HCT116 (cell line): ENCODE results near the gene MAP3K4. TPM values are rescaled to one million over a fixed set of nuclear protein-coding genes. Genes with fewer than 3 reads are reported as not detected.

Source experiments
- ATAC-seq: fragments of 200-7000 bp; cut with Tn5 transposase; 2 replicates; pipeline ENCODE4 v1.9.1; 2020; ENCODE audit warnings: mild to moderate bottlenecking, moderate library complexity
- BruUV-seq: library from RNA; stranded (reverse); fragments of 400-500 nt; replicated peaks from 2 replicates; lab custom pipeline; 2021; lab: Mats Ljungman, UMichigan
- CTCF ChIA-PET: fragments of 300-600 bp; sonication (Branson Sonifier 250); formaldehyde crosslinking; loops from one replicate; lab custom pipeline; 2021; ENCODE audit warnings: antibody characterized with exemption; lab: Charles Lee
- POLR2A ChIA-PET: fragments of 300-600, 350-600 bp; sonication (Branson Sonifier 250); formaldehyde crosslinking; loops from one replicate; lab custom pipeline; 2021; ENCODE audit warnings: antibody characterized with exemption; lab: Charles Lee
- RAD21 ChIA-PET, 2 experiments: fragments of 300-600 bp; sonication (Branson Sonifier 250); formaldehyde crosslinking; loops; one replicate each; lab custom pipeline; 2023; ENCODE audit warnings: low total read pairs in 2 of 2; ENCODE audit not compliant: uncharacterized antibody in 2 of 2, unreplicated experiment in 2 of 2, low non-redundant PET in 1 of 2; lab: Charles Lee
- DNase-seq: peaks from one replicate; pipeline ENCODE4 v3.0.0-alpha.2; 2010; ENCODE audit warnings: low read depth, low spot score
- H2AFZ ChIP-seq: fragments of 200-600 bp; shearing (Covaris generic), sonication (generic); 2 replicates; pipeline ENCODE4 v1.6.1; 2017; ENCODE audit warnings: low read depth, mixed run types, mixed read lengths, antibody characterized with exemption, low read length; ENCODE audit not compliant: poor library complexity, severe bottlenecking
- H3K27ac ChIP-seq: 2 replicates; pipeline ENCODE4 v1.5.1; 2012; ENCODE audit warnings: low read depth, low read length
- H3K27me3 ChIP-seq: fragments of 200-600 bp; sonication (generic); 2 replicates; pipeline ENCODE4 v1.6.1; 2016; ENCODE audit warnings: mixed run types, low read length, mixed read lengths; ENCODE audit not compliant: insufficient read depth
- H3K36me3 ChIP-seq, 2 experiments: fragments of 200-500 bp in 1 of 2; fragments of 200-600 bp in 1 of 2; sonication (Bioruptor generic) in 1 of 2; sonication (generic) in 1 of 2; 2 replicates each; pipeline versions ENCODE4 v1.5.1 to v1.6.1; 2014 to 2016; ENCODE audit warnings: low read length in 2 of 2, inconsistent platforms in 1 of 2, mixed read lengths in 1 of 2, mixed run types in 1 of 2; ENCODE audit not compliant: insufficient read depth in 2 of 2, control insufficient read depth in 1 of 2
- H3K4me1 ChIP-seq, 2 experiments: fragments of 200-600 bp in 1 of 2; sonication (generic) in 1 of 2; 2 replicates each; pipeline versions ENCODE4 v1.5.1 to v1.6.1; 2012 to 2017; ENCODE audit warnings: low read length in 2 of 2, inconsistent platforms in 1 of 2, mild to moderate bottlenecking in 1 of 2, mixed read lengths in 1 of 2, mixed run types in 1 of 2, moderate library complexity in 1 of 2; ENCODE audit not compliant: insufficient read depth in 2 of 2, control insufficient read depth in 1 of 2
- H3K4me2 ChIP-seq: fragments of 200-600 bp; sonication (generic); 2 replicates; pipeline ENCODE4 v1.6.1; 2017; ENCODE audit warnings: mixed run types, low read length, mixed read lengths
- H3K4me3 ChIP-seq, 2 experiments: fragments of 200-600 bp in 1 of 2; sonication (generic) in 1 of 2; replicated peaks in 1 of 2; 2 replicates each; pipeline ENCODE4 v1.5.1; 2011 to 2016; ENCODE audit warnings: low read length in 2 of 2, control low read depth in 1 of 2, low read depth in 1 of 2, mild to moderate bottlenecking in 1 of 2, mixed read lengths in 1 of 2, mixed run types in 1 of 2
- H3K79me2 ChIP-seq: fragments of 200-600 bp; sonication (generic); 2 replicates; pipeline ENCODE4 v1.6.1; 2017; ENCODE audit warnings: mild to moderate bottlenecking, mixed run types, low read length, moderate library complexity, mixed read lengths; ENCODE audit not compliant: insufficient read depth
- H3K9ac ChIP-seq: fragments of 200-600 bp; sonication (generic); 2 replicates; pipeline ENCODE4 v1.6.1; 2016; ENCODE audit warnings: low read length, mixed read lengths
- H3K9me2 ChIP-seq: fragments of 200-600 bp; sonication (generic), shearing (Covaris generic); 2 replicates; pipeline ENCODE4 v1.6.1; 2017; ENCODE audit warnings: mixed run types, mild to moderate bottlenecking, moderate library complexity; ENCODE audit not compliant: insufficient read depth
- H3K9me3 ChIP-seq, 2 experiments: fragments of 200-500 bp in 1 of 2; fragments of 200-600 bp in 1 of 2; sonication (Bioruptor generic) in 1 of 2; sonication (generic) in 1 of 2; 2 replicates each; pipeline ENCODE4 v1.6.1; 2014 to 2017; ENCODE audit warnings: low read length in 2 of 2, mixed read lengths in 2 of 2, inconsistent platforms in 1 of 2, low read depth in 1 of 2, mild to moderate bottlenecking in 1 of 2, mixed run types in 1 of 2, moderate library complexity in 1 of 2; ENCODE audit not compliant: control insufficient read depth in 1 of 2, insufficient read depth in 1 of 2
- H4K20me1 ChIP-seq: fragments of 200-600 bp; sonication (generic), shearing (Covaris generic); 2 replicates; pipeline ENCODE4 v1.6.1; 2017; ENCODE audit warnings: mixed run types, mild to moderate bottlenecking, moderate library complexity; ENCODE audit not compliant: insufficient read depth
- EGR1 ChIP-seq: IDR thresholded peaks from 2 replicates; pipeline ENCODE4 v1.6.1; 2012; ENCODE audit warnings: low read depth
- EZH2 ChIP-seq: fragments of 200-600 bp; sonication (generic); IDR thresholded peaks from 2 replicates; pipeline ENCODE4 v1.6.1; 2017; ENCODE audit warnings: antibody characterized with exemption, mixed run types
- EZH2phosphoT487 ChIP-seq: fragments of 200-600 bp; IDR thresholded peaks from 2 replicates; pipeline ENCODE4 v1.6.1; 2018; ENCODE audit warnings: antibody characterized with exemption, borderline replicate concordance
- FOSL1 ChIP-seq: IDR thresholded peaks from 2 replicates; pipeline ENCODE4 v1.6.1; 2012; ENCODE audit warnings: low read depth
- JUND ChIP-seq: IDR thresholded peaks from 2 replicates; pipeline ENCODE4 v1.6.1; 2012
- MAX ChIP-seq: IDR thresholded peaks from 2 replicates; pipeline ENCODE4 v1.6.1; 2012
- RAD21 ChIP-seq: IDR thresholded peaks from 2 replicates; pipeline ENCODE4 v1.6.1; 2012; ENCODE audit warnings: low read depth, mild to moderate bottlenecking
- REST ChIP-seq: IDR thresholded peaks from 2 replicates; pipeline ENCODE4 v1.6.1; 2012; ENCODE audit warnings: low read depth
- SRF ChIP-seq: IDR thresholded peaks from 2 replicates; pipeline ENCODE4 v1.6.1; 2012; ENCODE audit warnings: low read depth
- YY1 ChIP-seq: IDR thresholded peaks from 2 replicates; pipeline ENCODE4 v1.6.1; 2011; ENCODE audit warnings: low read length, low read depth, moderate library complexity, mild to moderate bottlenecking; ENCODE audit not compliant: insufficient replicate concordance; ENCODE audit errors: extremely low read depth
- ZFX ChIP-seq: fragments of 450-650 bp; IDR thresholded peaks from 2 replicates; pipeline ENCODE4 v1.6.1; 2017
- ZNF274 ChIP-seq: fragments of 200-500 bp; sonication (Bioruptor generic); IDR thresholded peaks from 2 replicates; pipeline ENCODE4 v1.6.1; 2014; ENCODE audit warnings: mild to moderate bottlenecking, low read depth, low read length, inconsistent platforms
- intact Hi-C: fragments of 100-400 bp; cut with micrococcal nuclease; formaldehyde crosslinking; loops from 2 replicates; pipeline ENCODE4 v1.10.0; 2022
- total RNA-seq: library from RNA; stranded (reverse); gene quantifications from one replicate; pipeline ENCODE4 v1.2.1, GENCODE V29; 2021; ENCODE audit not compliant: unreplicated experiment

MAP3K4 gene
- total RNA-seq, 1 experiment from 2014 or later, result 46.5 TPM

- Histone ChIP-seq H3K9me2 (no peaks in the 10 kb centered on the region), H3K4me2 (no peak overlapping the region), H3K36me3 (no peaks in the 10 kb centered on the region; a peak in 1 of 4 replicates), H4K20me1 (no peaks in the 10 kb centered on the region), H3K4me3 (no peak overlapping the region), H3K27me3 (no peaks in the 10 kb centered on the region), H3K9ac (no peak overlapping the region), H3K27ac (no peak overlapping the region), H3K79me2 (no peaks in the 10 kb centered on the region), H3K4me1 (no peaks in the 10 kb centered on the region), H2AFZ (no peak overlapping the region), H3K9me3 (no peaks in the 10 kb centered on the region)
- no TSS peak for BruUV-seq
- ChIA-PET CTCF (no interaction called here), POLR2A (no interaction called here), RAD21 (no interaction called here)
- intact Hi-C loops, result no loop called here
- DNase-seq (no peak), ATAC-seq (no peak)
- TF ChIP-seq ZNF274 (no peak), EZH2 (no peak), ZFX (no peak), YY1 (no peak), JUND (no peak), MAX (no peak), FOSL1 (no peak), REST (no peak), SRF (no peak), EGR1 (no peak), RAD21 (no peak), EZH2phosphoT487 (no peak)
Observed at GRCh38 chr6:161137839-161138542, 146.4 kb downstream of the MAP3K4 start.
